Choroid plexus epithelial cell (primary cell): ENCODE data around the gene ALOX15.
A peak's percentile ranks its signal among the peaks of the same experiment; 100 is the strongest.
"Not testable (repeated sequence)": the region's sequence is repeated elsewhere in the genome, so short reads cannot be mapped to it uniquely, and the experiment has no call there.

ENCODE experiments used
- DNase-seq: peaks from one replicate; pipeline ENCODE4 v3.0.0-alpha.2; 2010; ENCODE audit warnings: low read depth
- H3K4me3 ChIP-seq: 2 replicates; pipeline ENCODE4 v1.5.1; 2011; ENCODE audit warnings: low read depth, mild to moderate bottlenecking, control low read depth, low read length, moderate library complexity
- CTCF ChIP-seq: conservative IDR thresholded peaks from 2 replicates; pipeline ENCODE4 v1.5.1; 2011; ENCODE audit warnings: low read depth, mild to moderate bottlenecking, control low read depth, inconsistent platforms, low read length, moderate library complexity

ALOX15 gene

GRCh38 chr17:4652997-4653396 is 11.5 kb upstream of the ALOX15 start:
- H3K4me3 ChIP-seq, result no peak overlapping the region
- DNase-seq, result no peak
- TF ChIP-seq CTCF, result no peak

GRCh38 chr17:4648741-4649140 is 7.3 kb upstream of the ALOX15 start:
- TF ChIP-seq CTCF, result no peak
- DNase-seq, result no peak
- no peak overlapping the region for H3K4me3 ChIP-seq

GRCh38 chr17:4645642-4646041 is 4.2 kb upstream of the ALOX15 start:
- no peak for TF ChIP-seq CTCF
- H3K4me3 ChIP-seq, result no peak overlapping the region
- no peak for DNase-seq

- no peak overlapping the region for H3K4me3 ChIP-seq
- TF ChIP-seq CTCF, result no peak
- DNase-seq, result no peak
Observed at GRCh38 chr17:4643676-4644075, 2.2 kb upstream of the ALOX15 start.

- H3K4me3 ChIP-seq, result no peak overlapping the region
- no peak for DNase-seq
- no peak for TF ChIP-seq CTCF
Observed at GRCh38 chr17:4642286-4642685, 808 bp upstream of the ALOX15 start.

- not testable (repeated sequence) for H3K4me3 ChIP-seq
Observed at GRCh38 chr17:4640569-4641188, 799 bp downstream of the ALOX15 start.

GRCh38 chr17:4639301-4640059 is 2.0 kb downstream of the ALOX15 start:
- peak; percentile 39 for TF ChIP-seq CTCF
- peak; percentile 57 for DNase-seq
- not testable (repeated sequence) for H3K4me3 ChIP-seq

More at GRCh38 chr17:4640569-4641188, 799 bp downstream of the ALOX15 start:
- DNase-seq, result not testable (repeated sequence)

- not testable (repeated sequence) for DNase-seq, H3K4me3 ChIP-seq
Observed at GRCh38 chr17:4638766-4639165, 2.7 kb downstream of the ALOX15 start.
